Measurements from ENCODE around the gene PTF1A.
A peak's percentile ranks its signal among the peaks of the same experiment; 100 is the strongest.

Gene PTF1A

GRCh38 chr10:23174074-23174976 lies 17.8 kb upstream of the PTF1A start:
- Histone ChIP-seq H2BK15ac (ENCODE audit: low read length) (no peak overlapping the region), H2BK120ac (ENCODE audit: low read depth, low read length) (no peak overlapping the region), H4K91ac (ENCODE audit: low read depth, low read length, poor library complexity) (no peak overlapping the region), H3K18ac (ENCODE audit: low read length) (no peak overlapping the region), H2AFZ (ENCODE audit: low read length) (peak overlapping the region; percentile 29), H3K27ac (replicated peaks; ENCODE audit: low read length) (no peak overlapping the region), H4K8ac (ENCODE audit: low read depth, low read length) (no peak overlapping the region), H3K9me3 (replicated peaks in 1 of 2; ENCODE audit: control insufficient read depth in 2 of 2, insufficient read depth in 1 of 2, low read depth in 1 of 2, low read length in 2 of 2) (no peaks in the 10 kb centered on the region), H3K27me3 (ENCODE audit: control insufficient read depth in 3 of 3, insufficient read depth in 3 of 3, low read depth in 1 of 3, low read length in 3 of 3) (peaks cover 30 to 91% (median 79%) of the 10 kb centered on the region in 3 experiments), H3K79me1 (ENCODE audit: low read depth, low read length) (no peaks in the 10 kb centered on the region), H3K4me1 (ENCODE audit: control insufficient read depth in 2 of 2, insufficient read depth in 1 of 2, low read depth in 1 of 2, low read length in 2 of 2) (peaks cover 0 to 3% of the 10 kb centered on the region in 2 donors), H3K36me3 (replicated peaks in 1 of 2; ENCODE audit: control insufficient read depth in 2 of 2, insufficient read depth in 2 of 2, low read length in 2 of 2) (no peaks in the 10 kb centered on the region), H3K14ac (ENCODE audit: low read length) (no peak overlapping the region), H3K4ac (ENCODE audit: low read length) (no peak overlapping the region), H2AK5ac (ENCODE audit: low read depth, low read length) (no peak overlapping the region), H3K4me2 (ENCODE audit: insufficient read depth, low read length, poor library complexity, severe bottlenecking) (peak overlapping the region; percentile 67), H2BK12ac (ENCODE audit: low read length) (no peak overlapping the region), H3K23ac (ENCODE audit: low read depth, low read length, poor library complexity) (peak overlapping the region; percentile 50), H3K9ac (ENCODE audit: low read depth, low read length, poor library complexity) (peak overlapping the region; percentile 50), H2BK5ac (ENCODE audit: low read length) (no peak overlapping the region), H3K4me3 (ENCODE audit: low read length in 2 of 2) (peak overlapping the region in 1 of 2 donors; percentile 62)
- DNase-seq (ENCODE audit: low spot score): no peak
- no CpG with 5 or more reads among the region's 88 CpGs for WGBS, 2 donors (ENCODE audit: extremely low coverage in 2 of 2, insufficient read length in 2 of 2, insufficient replicate concordance in 1 of 2)

- no peak overlapping the region for H4K91ac ChIP-seq (ENCODE audit: low read depth, low read length, poor library complexity)
- H3K4me3 ChIP-seq (ENCODE audit: low read length in 2 of 2): no peak overlapping the region
- H4K8ac ChIP-seq (ENCODE audit: low read depth, low read length): no peak overlapping the region
- H2BK12ac ChIP-seq (ENCODE audit: low read length): no peak overlapping the region
- H3K9ac ChIP-seq (ENCODE audit: low read depth, low read length, poor library complexity): no peak overlapping the region
- no peaks in the 10 kb centered on the region for H3K9me3 ChIP-seq (replicated peaks in 1 of 2; ENCODE audit: control insufficient read depth in 2 of 2, insufficient read depth in 1 of 2, low read depth in 1 of 2, low read length in 2 of 2)
- no peaks in the 10 kb centered on the region for H3K79me1 ChIP-seq (ENCODE audit: low read depth, low read length)
- no peak overlapping the region for H3K4ac ChIP-seq (ENCODE audit: low read length)
- H2BK120ac ChIP-seq (ENCODE audit: low read depth, low read length): no peak overlapping the region
- no peak overlapping the region for H2BK15ac ChIP-seq (ENCODE audit: low read length)
- H2AFZ ChIP-seq (ENCODE audit: low read length): no peak overlapping the region
- H2AK5ac ChIP-seq (ENCODE audit: low read depth, low read length): no peak overlapping the region
- H3K27me3 ChIP-seq (ENCODE audit: control insufficient read depth in 3 of 3, insufficient read depth in 3 of 3, low read depth in 1 of 3, low read length in 3 of 3): peaks cover 30 to 91% (median 74%) of the 10 kb centered on the region in 3 experiments
- DNase-seq (ENCODE audit: low spot score): no peak
- no peak overlapping the region for H3K4me2 ChIP-seq (ENCODE audit: insufficient read depth, low read length, poor library complexity, severe bottlenecking)
- H3K14ac ChIP-seq (ENCODE audit: low read length): no peak overlapping the region
- H3K4me1 ChIP-seq (ENCODE audit: control insufficient read depth in 2 of 2, insufficient read depth in 1 of 2, low read depth in 1 of 2, low read length in 2 of 2): peaks cover 0 to 3% of the 10 kb centered on the region in 2 donors
- H3K23ac ChIP-seq (ENCODE audit: low read depth, low read length, poor library complexity): no peak overlapping the region
- no peak overlapping the region for H3K18ac ChIP-seq (ENCODE audit: low read length)
- no CpG with 5 or more reads among the region's 14 CpGs for WGBS, 2 donors (ENCODE audit: extremely low coverage in 2 of 2, insufficient read length in 2 of 2, insufficient replicate concordance in 1 of 2)
- H3K36me3 ChIP-seq (replicated peaks in 1 of 2; ENCODE audit: control insufficient read depth in 2 of 2, insufficient read depth in 2 of 2, low read length in 2 of 2): no peaks in the 10 kb centered on the region
- H3K27ac ChIP-seq (replicated peaks; ENCODE audit: low read length): no peak overlapping the region
- no peak overlapping the region for H2BK5ac ChIP-seq (ENCODE audit: low read length)
Observed at GRCh38 chr10:23174977-23175512, 17.1 kb upstream of the PTF1A start.

GRCh38 chr10:23186178-23186577 lies 5.9 kb upstream of the PTF1A start:
- H2BK12ac ChIP-seq (ENCODE audit: low read length): no peak overlapping the region
- no peak overlapping the region for H3K27ac ChIP-seq (replicated peaks; ENCODE audit: low read length)
- no peak overlapping the region for H2AK5ac ChIP-seq (ENCODE audit: low read depth, low read length)
- H4K91ac ChIP-seq (ENCODE audit: low read depth, low read length, poor library complexity): no peak overlapping the region
- no peak overlapping the region for H3K18ac ChIP-seq (ENCODE audit: low read length)
- no peaks in the 10 kb centered on the region for H3K9me3 ChIP-seq (replicated peaks in 1 of 2; ENCODE audit: control insufficient read depth in 2 of 2, insufficient read depth in 1 of 2, low read depth in 1 of 2, low read length in 2 of 2)
- H3K4me1 ChIP-seq (ENCODE audit: control insufficient read depth in 2 of 2, insufficient read depth in 1 of 2, low read depth in 1 of 2, low read length in 2 of 2): peaks cover 0 to 2% of the 10 kb centered on the region in 2 donors
- no peaks in the 10 kb centered on the region for H3K79me1 ChIP-seq (ENCODE audit: low read depth, low read length)
- H3K36me3 ChIP-seq (replicated peaks in 1 of 2; ENCODE audit: control insufficient read depth in 2 of 2, insufficient read depth in 2 of 2, low read length in 2 of 2): no peaks in the 10 kb centered on the region
- DNase-seq (ENCODE audit: low spot score): no peak
- H3K4me3 ChIP-seq (ENCODE audit: low read length in 2 of 2): no peak overlapping the region
- H3K27me3 ChIP-seq (ENCODE audit: control insufficient read depth in 3 of 3, insufficient read depth in 3 of 3, low read depth in 1 of 3, low read length in 3 of 3): peaks cover 6 to 55% (median 47%) of the 10 kb centered on the region in 3 experiments
- no peak overlapping the region for H4K8ac ChIP-seq (ENCODE audit: low read depth, low read length)
- H2BK120ac ChIP-seq (ENCODE audit: low read depth, low read length): no peak overlapping the region
- WGBS, 2 donors (ENCODE audit: extremely low coverage in 2 of 2, insufficient read length in 2 of 2, insufficient replicate concordance in 1 of 2): no CpG with 5 or more reads among the region's 7 CpGs
- H3K9ac ChIP-seq (ENCODE audit: low read depth, low read length, poor library complexity): no peak overlapping the region
- no peak overlapping the region for H3K23ac ChIP-seq (ENCODE audit: low read depth, low read length, poor library complexity)
- no peak overlapping the region for H2BK5ac ChIP-seq (ENCODE audit: low read length)
- H3K4me2 ChIP-seq (ENCODE audit: insufficient read depth, low read length, poor library complexity, severe bottlenecking): no peak overlapping the region
- no peak overlapping the region for H3K14ac ChIP-seq (ENCODE audit: low read length)
- H2BK15ac ChIP-seq (ENCODE audit: low read length): no peak overlapping the region
- H3K4ac ChIP-seq (ENCODE audit: low read length): no peak overlapping the region
- H2AFZ ChIP-seq (ENCODE audit: low read length): no peak overlapping the region

- Histone ChIP-seq H3K4me3 (ENCODE audit: low read length in 2 of 2) (no peak overlapping the region), H2AK5ac (ENCODE audit: low read depth, low read length) (no peak overlapping the region), H2BK5ac (ENCODE audit: low read length) (no peak overlapping the region), H3K9ac (ENCODE audit: low read depth, low read length, poor library complexity) (no peak overlapping the region), H4K91ac (ENCODE audit: low read depth, low read length, poor library complexity) (no peak overlapping the region), H3K23ac (ENCODE audit: low read depth, low read length, poor library complexity) (no peak overlapping the region), H3K27ac (replicated peaks; ENCODE audit: low read length) (no peak overlapping the region), H2BK15ac (ENCODE audit: low read length) (no peak overlapping the region), H3K27me3 (ENCODE audit: control insufficient read depth in 3 of 3, insufficient read depth in 3 of 3, low read depth in 1 of 3, low read length in 3 of 3) (peaks cover 11 to 59% (median 53%) of the 10 kb centered on the region in 3 experiments), H4K8ac (ENCODE audit: low read depth, low read length) (no peak overlapping the region), H3K36me3 (replicated peaks in 1 of 2; ENCODE audit: control insufficient read depth in 2 of 2, insufficient read depth in 2 of 2, low read length in 2 of 2) (no peaks in the 10 kb centered on the region), H3K9me3 (replicated peaks in 1 of 2; ENCODE audit: control insufficient read depth in 2 of 2, insufficient read depth in 1 of 2, low read depth in 1 of 2, low read length in 2 of 2) (no peaks in the 10 kb centered on the region), H3K18ac (ENCODE audit: low read length) (no peak overlapping the region), H2AFZ (ENCODE audit: low read length) (no peak overlapping the region), H3K4me1 (ENCODE audit: control insufficient read depth in 2 of 2, insufficient read depth in 1 of 2, low read depth in 1 of 2, low read length in 2 of 2) (peaks cover 0 to 6% of the 10 kb centered on the region in 2 donors), H3K79me1 (ENCODE audit: low read depth, low read length) (no peaks in the 10 kb centered on the region), H3K4ac (ENCODE audit: low read length) (no peak overlapping the region), H3K14ac (ENCODE audit: low read length) (no peak overlapping the region), H2BK12ac (ENCODE audit: low read length) (no peak overlapping the region), H2BK120ac (ENCODE audit: low read depth, low read length) (no peak overlapping the region), H3K4me2 (ENCODE audit: insufficient read depth, low read length, poor library complexity, severe bottlenecking) (no peak overlapping the region)
- no peak for DNase-seq (ENCODE audit: low spot score)
- no CpG with 5 or more reads among the region's 5 CpGs for whole genome bisulfite sequencing, 2 donors (ENCODE audit: extremely low coverage in 2 of 2, insufficient read length in 2 of 2, insufficient replicate concordance in 1 of 2)
Observed at GRCh38 chr10:23186697-23187096, 5.4 kb upstream of the PTF1A start.

Data from neuronal stem cell (in vitro differentiated cells).